H1 (cell line): ENCODE results near the gene RBM38. TPM values are rescaled to one million over a fixed set of nuclear protein-coding genes. Genes with fewer than 3 reads are reported as not detected.

Experiments used
- CTCF ChIA-PET: fragments of 300-600 bp; sonication (Branson Sonifier 250); formaldehyde crosslinking; loops from one replicate; lab custom pipeline; 2021; ENCODE audit not compliant: partially characterized antibody; lab: Charles Lee
- POLR2A ChIA-PET: fragments of 300-600 bp; sonication (Branson Sonifier 250); formaldehyde crosslinking; loops from one replicate; lab custom pipeline; 2021; ENCODE audit warnings: inconsistent platforms; ENCODE audit not compliant: partially characterized antibody; lab: Charles Lee
- DNase-seq, 2 experiments: peaks; one replicate each; pipeline versions ENCODE4 v3.0.0 to v3.0.0-alpha.2; 2010 to 2022; ENCODE audit warnings: low spot score in 2 of 2, low read depth in 1 of 2, mixed read lengths in 1 of 2
- FAIRE-seq: peaks from 2 replicates; lab custom pipeline; 2011; peaks lifted over from hg19 to GRCh38; lab: Jason Lieb, UNC
- H2AFZ ChIP-seq: 2 replicates; pipeline ENCODE4 v1.8.1; 2012; ENCODE audit warnings: low read length, inconsistent platforms
- H2AK5ac ChIP-seq: 2 replicates; pipeline ENCODE4 v1.6.1; 2013; ENCODE audit warnings: low read depth, low read length
- H2BK120ac ChIP-seq: replicated peaks from 2 replicates; pipeline ENCODE3; 2013; ENCODE audit warnings: low read depth, low read length, inconsistent platforms
- H2BK12ac ChIP-seq: 2 replicates; pipeline ENCODE4 v1.6.1; 2013; ENCODE audit warnings: low read depth, low read length
- H2BK15ac ChIP-seq: 2 replicates; pipeline ENCODE4 v1.6.1; 2013; ENCODE audit warnings: low read length
- H2BK20ac ChIP-seq: 2 replicates; pipeline ENCODE4 v1.6.1; 2013; ENCODE audit warnings: low read length
- H2BK5ac ChIP-seq: 2 replicates; pipeline ENCODE4 v1.6.1; 2013; ENCODE audit warnings: low read depth, low read length
- H3K14ac ChIP-seq: 2 replicates; pipeline ENCODE4 v1.6.1; 2013; ENCODE audit warnings: inconsistent platforms; ENCODE audit not compliant: insufficient read length
- H3K18ac ChIP-seq: 2 replicates; pipeline ENCODE4 v1.6.1; 2013; ENCODE audit warnings: low read length; ENCODE audit errors: extremely low read depth
- H3K23ac ChIP-seq: 2 replicates; pipeline ENCODE4 v1.6.1; 2013; ENCODE audit warnings: inconsistent platforms; ENCODE audit not compliant: insufficient read length
- H3K23me2 ChIP-seq: 2 replicates; pipeline ENCODE4 v1.6.1; 2013; ENCODE audit warnings: low read depth, low read length
- H3K27ac ChIP-seq: 2 replicates; pipeline ENCODE4 v1.6.1; 2011; ENCODE audit warnings: low read depth, low read length, inconsistent platforms
- H3K27me3 ChIP-seq, 4 experiments: replicated peaks in 1 of 4; 1 replicate in 1 of 4; 2 replicates in 3 of 4; pipeline versions ENCODE4 v1.6.1 to v1.8.1; 2011 to 2013; ENCODE audit warnings: low read length in 3 of 4, mild to moderate bottlenecking in 3 of 4, inconsistent platforms in 2 of 4, mixed read lengths in 2 of 4, moderate library complexity in 1 of 4; ENCODE audit not compliant: control insufficient read depth in 3 of 4, insufficient read depth in 3 of 4; ENCODE audit errors: extremely low read depth in 1 of 4
- H3K36me3 ChIP-seq, 4 experiments: 2 replicates each; pipeline versions ENCODE4 v1.6.1 to v1.8.1; 2011 to 2013; ENCODE audit warnings: mild to moderate bottlenecking in 4 of 4, low read length in 3 of 4, moderate library complexity in 2 of 4, control low read depth in 1 of 4, inconsistent platforms in 1 of 4; ENCODE audit not compliant: insufficient read depth in 4 of 4, control insufficient read depth in 2 of 4
- H3K4ac ChIP-seq: replicated peaks from 2 replicates; pipeline ENCODE3; 2013; ENCODE audit warnings: low read length, low read depth, mixed read lengths, inconsistent platforms; ENCODE audit not compliant: insufficient read length
- H3K4me1 ChIP-seq, 4 experiments: replicated peaks in 1 of 4; 1 replicate in 1 of 4; 2 replicates in 3 of 4; pipeline versions ENCODE4 v1.6.1 to v1.8.1; 2011 to 2013; ENCODE audit warnings: low read length in 3 of 4, inconsistent platforms in 2 of 4, mixed read lengths in 1 of 4; ENCODE audit not compliant: insufficient read depth in 4 of 4, control insufficient read depth in 3 of 4
- H3K4me2 ChIP-seq, 2 experiments: 2 replicates each; pipeline versions ENCODE4 v1.6.1 to v1.8.1; 2011 to 2013; ENCODE audit warnings: low read depth in 2 of 2, low read length in 2 of 2, control low read depth in 1 of 2, inconsistent platforms in 1 of 2, mild to moderate bottlenecking in 1 of 2; ENCODE audit not compliant: insufficient read depth in 1 of 2
- H3K4me3 ChIP-seq, 4 experiments: fragments of 200-600, 300-600 bp in 1 of 4; sonication (generic), shearing (Covaris generic), sonication (Bioruptor Twin) in 1 of 4; 2 replicates each; pipeline versions ENCODE4 v1.5.1 to v1.8.1; 2011 to 2016; ENCODE audit warnings: low read length in 4 of 4, low read depth in 3 of 4, control low read depth in 2 of 4, inconsistent platforms in 2 of 4, mild to moderate bottlenecking in 2 of 4, mixed read lengths in 1 of 4, moderate library complexity in 1 of 4; ENCODE audit not compliant: insufficient read depth in 2 of 4; ENCODE audit errors: extremely low read depth in 1 of 4
- H3K56ac ChIP-seq: replicated peaks from 2 replicates; pipeline ENCODE3; 2013; ENCODE audit warnings: low read depth, mild to moderate bottlenecking, mixed read lengths, low read length, inconsistent platforms; ENCODE audit not compliant: insufficient read length
- H3K79me1 ChIP-seq: 2 replicates; pipeline ENCODE4 v1.6.1; 2013; ENCODE audit warnings: low read depth, low read length, control low read depth
- H3K79me2 ChIP-seq, 2 experiments: 2 replicates each; pipeline versions ENCODE4 v1.6.1 to v1.8.1; 2012 to 2013; ENCODE audit warnings: low read length in 2 of 2, mild to moderate bottlenecking in 2 of 2, inconsistent platforms in 1 of 2; ENCODE audit not compliant: insufficient read depth in 2 of 2, control insufficient read depth in 1 of 2
- H3K9ac ChIP-seq, 4 experiments: replicated peaks in 1 of 4; 1 replicate in 1 of 4; 2 replicates in 3 of 4; pipeline versions ENCODE4 v1.6.1 to v1.8.1; 2011 to 2013; ENCODE audit warnings: low read depth in 3 of 4, low read length in 3 of 4, control low read depth in 2 of 4, mild to moderate bottlenecking in 2 of 4, moderate library complexity in 2 of 4, inconsistent platforms in 1 of 4; ENCODE audit errors: extremely low read depth in 1 of 4
- H3K9me3 ChIP-seq, 2 experiments: 2 replicates each; pipeline versions ENCODE4 v1.6.1 to v1.8.1; 2012 to 2013; ENCODE audit warnings: mild to moderate bottlenecking in 2 of 2, moderate library complexity in 2 of 2, control low read depth in 1 of 2, inconsistent platforms in 1 of 2, low read depth in 1 of 2, low read length in 1 of 2, mixed read lengths in 1 of 2; ENCODE audit not compliant: insufficient read depth in 2 of 2
- H4K20me1 ChIP-seq, 2 experiments: replicated peaks in 1 of 2; 2 replicates each; pipeline versions ENCODE3 to v1.8.1; 2011 to 2013; ENCODE audit warnings: inconsistent platforms in 2 of 2, low read length in 2 of 2, mild to moderate bottlenecking in 1 of 2; ENCODE audit not compliant: insufficient read depth in 2 of 2, control insufficient read depth in 1 of 2
- H4K5ac ChIP-seq: 2 replicates; pipeline ENCODE4 v1.6.1; 2013; ENCODE audit warnings: low read length, low read depth, mixed read lengths, inconsistent platforms; ENCODE audit not compliant: insufficient read length
- H4K8ac ChIP-seq: 2 replicates; pipeline ENCODE4 v1.8.0; 2013; ENCODE audit warnings: mild to moderate bottlenecking, moderate library complexity, low read length, inconsistent platforms; ENCODE audit not compliant: insufficient read depth; ENCODE audit errors: extremely low read depth
- H4K91ac ChIP-seq: replicated peaks from 2 replicates; pipeline ENCODE3; 2013; ENCODE audit warnings: low read length, mixed read lengths, inconsistent platforms; ENCODE audit not compliant: insufficient read length
- ATF2 ChIP-seq: IDR thresholded peaks from 2 replicates; pipeline ENCODE4 v1.6.1; 2012; ENCODE audit warnings: low read length, inconsistent platforms
- CEBPB ChIP-seq: IDR thresholded peaks from 2 replicates; pipeline ENCODE4 v1.6.1; 2012; ENCODE audit warnings: low read depth, low read length
- CHD2 ChIP-seq: IDR thresholded peaks from 2 replicates; pipeline ENCODE4 v1.6.1; 2012; ENCODE audit warnings: low read length, improper control_type of control experiment
- CREB1 ChIP-seq: IDR thresholded peaks from 2 replicates; pipeline ENCODE4 v1.6.1; 2012; ENCODE audit warnings: inconsistent platforms
- KDM1A ChIP-seq: fragments of 200-600, 300-600 bp; sonication (generic); IDR thresholded peaks from 2 replicates; pipeline ENCODE4 v1.7.1; 2016; ENCODE audit warnings: mild to moderate bottlenecking, low read length, borderline replicate concordance
- KDM5A ChIP-seq: fragments of 200-600 bp; IDR thresholded peaks from 2 replicates; pipeline ENCODE4 v1.7.1; 2012; ENCODE audit warnings: mild to moderate bottlenecking, low read length, inconsistent platforms, mixed read lengths
- MAX ChIP-seq: IDR thresholded peaks from 2 replicates; pipeline ENCODE4 v1.6.1; 2012; ENCODE audit warnings: inconsistent platforms
- NANOG ChIP-seq: IDR thresholded peaks from 2 replicates; pipeline ENCODE4 v1.6.1; 2011; ENCODE audit warnings: low read length, low read depth, mild to moderate bottlenecking, inconsistent platforms; ENCODE audit not compliant: insufficient read depth, poor library complexity, severe bottlenecking
- POU5F1 ChIP-seq: IDR thresholded peaks from 2 replicates; pipeline ENCODE4 v1.6.1; 2011; ENCODE audit warnings: low read depth, mild to moderate bottlenecking, low read length, moderate library complexity
- TAF1 ChIP-seq: IDR thresholded peaks from 2 replicates; pipeline ENCODE4 v1.6.1; 2011; ENCODE audit warnings: mild to moderate bottlenecking, low read depth, low read length
- WGBS, 2 experiments: shearing (Covaris generic) in 1 of 2; methylation state at CpG; one replicate each; pipeline versions ENCODE4 v1.1.6 to v1.1.7; 2013 to 2015; ENCODE audit warnings: low lambda C conversion rate in 2 of 2, mixed read lengths in 2 of 2, inconsistent platforms in 1 of 2, low coverage in 1 of 2, missing lambda C conversion rate in 1 of 2; ENCODE audit not compliant: insufficient replicate concordance in 2 of 2, insufficient coverage in 1 of 2, insufficient read length in 1 of 2; ENCODE audit errors: extremely low coverage in 1 of 2, missing lambda C conversion rate in 1 of 2; 5-methylcytosine and 5-hydroxymethylcytosine counted together
- polyA plus RNA-seq, 7 experiments: library from polyadenylated mRNA; depleted of rRNA in 3 of 7; stranded (reverse) in 5 of 7; unstranded in 2 of 7; fragments of >200 nt in 5 of 7; fragments of 200-250 nt in 2 of 7; gene quantifications; 1 replicate in 5 of 7; 2 replicates in 1 of 7; 4 replicates in 1 of 7; pipeline versions ENCODE4 v1.2.1 to v1.2.3, GENCODE V29; 2011 to 2013; ENCODE audit warnings: missing spikeins in 2 of 7, mixed read lengths in 2 of 7
- total RNA-seq: library from RNA; stranded (reverse); fragmentation: NEBNext Ultra II Directional; extraction: Animal tissue kit (Norgen Biotek cat#: 25700); gene quantifications from 2 replicates; pipeline ENCODE4 v1.2.1, GENCODE V29; 2021

Gene RBM38
- total and polyA plus RNA-seq, 2 of the 8 experiments (the other 6 are each of a cell fraction or from before 2014, with no cell fraction given) = 57.7 to 109 TPM

GRCh38 chr20:57421253-57422220, 30.3 kb downstream of the RBM38 start:
- Histone ChIP-seq H2BK15ac (no peak overlapping the region), H3K9me3 (no peaks in the 10 kb centered on the region), H3K4me3 (no peak overlapping the region), H2BK12ac (no peak overlapping the region), H4K8ac (no peak overlapping the region; the same call in 1 of the 2 replicates), H2BK20ac (no peak overlapping the region), H2BK120ac (no peak overlapping the region), H3K27me3 (no peaks in the 10 kb centered on the region), H2AFZ (0 out of 2 replicates have a peak overlapping the region, but pooled peaks have one; percentile 3), H4K5ac (no peak overlapping the region), H4K91ac (no peak overlapping the region), H3K79me2 (no peaks in the 10 kb centered on the region), H3K18ac (no peak overlapping the region), H3K36me3 (no peaks in the 10 kb centered on the region), H4K20me1 (no peaks in the 10 kb centered on the region), H3K14ac (no peak overlapping the region), H3K27ac (no peak overlapping the region), H3K56ac (no peak overlapping the region), H3K79me1 (peaks cover 3% of the 10 kb centered on the region; the same call in 1 of the 2 replicates), H3K23ac (no peak overlapping the region), H3K4ac (no peak overlapping the region), H3K9ac (no peak overlapping the region), H3K4me1 (peaks cover 0 to 7% (median 5%) of the 10 kb centered on the region in 4 experiments; a peak in 5 of 7 replicates), H3K23me2 (peaks cover 5% of the 10 kb centered on the region; the same call in 1 of the 2 replicates), H3K4me2 (no peak overlapping the region), H2AK5ac (no peak overlapping the region), H2BK5ac (no peak overlapping the region)
- CTCF ChIA-PET = interaction anchor here (1.1 to 2.5 kb wide), 5 partner anchors 8 to 41 kb away, joined by 3 to 9 read pairs (median 4); no protein-coding TSS in a partner anchor
- POLR2A ChIA-PET = no interaction called here
- 92% methylated on average over 26 of the region's 26 CpGs; no CpG with 5 or more reads in 1 of the 2 experiments for WGBS, 2 experiments
- FAIRE-seq (no peak), DNase-seq (no peak)
- TF ChIP-seq KDM1A = no peak
- TF ChIP-seq MAX = no peak
- TF ChIP-seq CEBPB = no peak
- TF ChIP-seq POU5F1 = no peak
- no peak for TF ChIP-seq NANOG
- no peak for TF ChIP-seq CHD2
- no peak for TF ChIP-seq CREB1
- TF ChIP-seq TAF1 = no peak
- no peak for TF ChIP-seq KDM5A
- no peak for TF ChIP-seq ATF2
